Activated CD4-positive, alpha-beta T cell treated with anti-CD3 and anti-CD28 coated beads, Interleukin-2, Interleukin-6, amounts not matched to agents 100 ng/mL and 50 ng/mL, durations not matched to agents 16 hours and 8 hours (primary cell): ENCODE results near the gene IL19.
"Not testable (repeated sequence)": the region's sequence is repeated elsewhere in the genome, so short reads cannot be mapped to it uniquely, and the experiment has no call there.

Source experiments
- DNase-seq: peaks from one replicate; pipeline ENCODE4 v3.0.0-alpha.2; 2020

Gene IL19

DNA sequence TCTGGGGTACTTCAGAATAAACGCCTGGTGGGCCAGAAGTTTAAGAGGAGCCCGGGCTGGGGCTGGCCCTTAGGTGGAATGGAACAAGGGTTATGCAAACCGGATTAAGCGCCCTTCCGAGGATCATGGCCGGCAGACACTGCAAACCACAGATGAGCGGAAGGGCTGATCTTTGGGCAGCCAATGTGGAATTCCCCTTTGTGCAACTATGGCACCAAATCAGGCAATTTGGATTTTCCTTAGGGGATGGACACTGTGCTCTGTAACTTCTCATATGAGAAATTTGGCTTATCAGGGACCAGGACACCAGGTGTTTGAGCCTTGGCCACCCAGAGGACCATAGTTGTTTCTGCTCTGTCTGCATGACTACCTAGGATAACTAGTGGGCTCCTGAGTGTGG, 7.5 kb downstream of the IL19 start:
- DNase-seq, result no peak

GRCh38 chr1:206778911-206779310, 8.3 kb downstream of the IL19 start:
- not testable (repeated sequence) for DNase-seq

DNA sequence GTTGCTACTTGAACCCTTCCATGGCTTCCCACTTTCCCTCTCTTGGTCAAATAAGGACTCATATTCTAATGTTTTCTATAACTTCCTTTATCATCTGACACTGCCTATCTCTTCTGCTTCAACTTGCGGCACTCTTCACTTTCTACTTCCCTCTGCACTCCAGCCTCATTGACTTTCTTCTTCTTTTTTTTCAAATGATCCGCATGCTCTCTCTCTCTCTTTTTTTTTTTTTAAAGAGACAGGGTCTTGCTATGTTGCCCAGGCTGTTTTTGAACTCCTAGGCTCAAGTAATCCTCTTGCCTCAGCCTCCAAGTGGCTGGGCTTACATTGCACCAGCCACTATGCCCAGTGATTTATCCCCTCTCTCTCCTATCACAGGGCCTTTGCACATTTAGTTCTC, 9.1 kb downstream of the IL19 start:
- no peak for DNase-seq

GRCh38 chr1:206782448-206782847, 11.9 kb downstream of the IL19 start:
- DNase-seq, result peak; percentile 68

- no peak for DNase-seq
Measured at GRCh38 chr1:206783506-206783905, 12.9 kb downstream of the IL19 start.

DNA sequence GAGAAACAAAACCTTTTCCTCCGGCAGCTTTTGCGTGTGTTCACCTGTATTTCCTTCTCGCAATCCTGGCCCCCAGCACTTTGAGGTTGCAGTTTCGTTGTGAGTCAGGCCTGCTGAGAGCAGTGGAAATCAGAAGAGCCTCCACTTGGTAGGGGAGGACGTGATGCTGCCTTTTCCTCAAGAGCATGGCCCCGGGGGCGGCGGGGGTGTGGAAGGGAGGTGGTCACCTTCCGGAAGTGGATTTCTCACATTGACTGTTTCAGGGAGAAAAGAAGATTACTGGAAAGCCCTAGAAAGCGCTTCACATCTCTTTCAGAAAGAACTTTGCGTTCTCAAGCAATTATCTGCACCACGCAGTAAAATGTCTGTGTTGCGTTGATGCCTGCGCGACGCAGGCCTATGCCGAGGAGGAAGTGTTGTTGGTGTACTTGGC, 13.9 kb downstream of the IL19 start:
- DNase-seq, result peak; percentile 96

- DNase-seq, result no peak
Measured at GRCh38 chr1:206785182-206785765, 14.7 kb downstream of the IL19 start.

- DNase-seq, result peak; percentile 64
Measured at GRCh38 chr1:206786212-206786886, 15.8 kb downstream of the IL19 start.

DNA sequence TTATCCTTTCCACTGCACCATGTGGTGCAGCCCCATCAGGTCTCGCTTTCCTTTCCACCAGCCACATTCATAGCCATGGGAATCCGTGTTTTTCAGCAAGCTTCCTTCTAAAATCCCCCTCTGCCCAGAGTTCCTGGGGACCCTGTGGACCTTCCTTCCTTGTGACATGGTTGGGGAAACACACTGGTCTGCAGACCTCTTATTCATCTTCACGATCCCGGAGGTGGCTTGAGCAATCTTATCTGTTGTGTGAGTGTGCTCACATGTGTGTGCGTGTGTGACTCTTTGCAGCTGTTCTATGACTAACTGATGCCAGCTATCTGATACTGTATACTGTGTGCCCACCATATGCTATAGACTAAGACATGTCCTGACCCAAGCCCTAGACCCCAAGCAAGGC, 17.3 kb downstream of the IL19 start:
- no peak for DNase-seq

- DNase-seq, result no peak
Measured at GRCh38 chr1:206788487-206789050, 18.0 kb downstream of the IL19 start.

DNA sequence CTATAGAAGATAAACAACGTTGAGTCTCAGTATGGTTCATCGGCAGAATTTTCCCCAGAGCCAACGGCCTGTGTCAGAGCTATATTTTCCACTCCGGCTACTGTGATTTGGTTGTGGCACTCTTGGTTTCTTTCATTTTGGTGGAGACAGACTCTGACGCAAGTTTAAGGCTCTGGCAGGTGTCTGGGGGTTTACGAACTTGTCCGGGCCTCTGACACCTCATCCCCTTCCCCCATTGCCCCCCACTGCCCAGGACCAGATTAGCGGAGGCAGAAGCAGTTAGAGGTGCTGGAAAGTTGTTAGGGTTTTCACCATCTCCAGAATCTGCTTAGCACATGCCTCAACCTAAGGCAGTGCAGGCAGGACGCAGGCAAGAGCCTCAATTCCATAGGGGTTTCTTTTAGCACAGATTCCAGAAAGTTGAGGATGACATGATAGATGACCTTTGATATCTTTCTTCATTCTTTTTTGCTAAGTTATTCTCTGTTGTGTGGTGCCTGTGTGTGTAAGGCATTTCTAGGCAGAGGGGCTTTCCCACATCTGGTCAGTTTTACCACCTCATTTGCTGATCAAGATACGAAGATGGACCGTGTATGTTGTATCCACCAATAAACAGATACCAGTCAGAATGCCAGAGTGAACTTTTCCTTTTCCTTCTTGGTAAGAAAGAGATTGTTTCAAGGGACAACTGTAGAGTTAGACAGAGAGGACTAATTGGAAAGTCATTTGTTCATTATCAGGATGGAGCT, 20.1 kb downstream of the IL19 start:
- no peak for DNase-seq

DNA sequence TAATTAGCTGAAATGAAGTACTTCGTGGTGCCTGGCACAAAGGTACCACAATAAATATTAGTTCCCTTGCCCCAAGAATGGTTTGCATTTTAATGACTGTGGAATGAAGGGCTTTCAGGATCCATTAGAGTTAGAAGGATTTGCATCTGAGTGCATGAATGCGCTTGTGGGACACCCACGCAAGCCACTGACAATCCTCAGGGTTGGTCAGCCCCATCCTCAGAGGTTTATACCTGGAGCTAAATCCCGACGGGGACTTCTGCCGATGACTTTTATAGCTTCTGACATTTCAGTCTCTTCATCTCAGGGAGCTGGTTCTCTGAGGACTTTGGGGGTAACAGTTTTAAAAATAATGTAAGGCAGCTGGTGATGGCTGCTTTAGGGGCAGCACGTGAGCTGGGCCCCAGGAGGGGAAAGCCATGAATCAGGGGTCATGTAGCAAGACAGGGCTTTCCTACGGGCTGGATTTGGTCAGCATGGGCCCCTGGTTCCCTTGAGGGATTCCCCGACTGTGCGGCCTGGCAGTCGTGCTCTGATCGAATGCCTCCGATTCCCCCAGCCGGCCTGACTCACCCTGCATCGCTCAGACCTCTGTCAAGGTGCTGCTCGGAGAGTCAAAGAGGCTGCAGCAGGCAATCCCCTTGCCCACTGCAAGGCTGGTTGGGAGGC, 22.5 kb downstream of the IL19 start:
- DNase-seq, result no peak

- DNase-seq, result no peak
Measured at GRCh38 chr1:206793620-206794019, 23.0 kb downstream of the IL19 start.

DNA sequence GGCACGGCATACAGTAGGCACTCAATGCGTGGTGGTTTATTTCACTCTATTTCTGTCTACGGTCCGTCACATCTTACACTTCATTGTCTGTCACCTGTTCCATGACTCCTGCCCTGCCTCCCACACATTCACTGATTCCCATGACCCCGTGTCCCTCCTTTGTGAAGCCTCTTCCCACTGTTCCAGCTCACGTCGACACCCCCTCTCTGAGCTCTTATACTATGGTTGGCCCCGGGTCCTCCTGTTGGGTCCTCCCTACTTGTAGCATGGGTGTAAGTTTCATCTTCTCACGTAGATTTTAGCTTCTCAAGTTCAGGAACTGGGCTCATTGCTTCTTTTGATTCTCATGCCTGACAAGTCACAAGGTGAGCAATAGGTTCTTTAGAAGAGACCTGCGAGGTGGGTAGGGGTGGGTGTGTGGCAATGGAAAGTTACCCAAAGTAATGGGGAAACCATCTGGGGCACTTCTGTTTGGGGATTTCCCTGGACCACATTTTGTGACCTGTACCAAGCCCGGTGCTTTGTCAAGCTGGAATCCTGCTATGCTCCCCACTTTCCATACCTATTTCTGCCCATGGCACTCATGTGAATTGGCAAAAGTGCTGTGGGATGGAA, 23.8 kb downstream of the IL19 start:
- DNase-seq, result no peak

DNA sequence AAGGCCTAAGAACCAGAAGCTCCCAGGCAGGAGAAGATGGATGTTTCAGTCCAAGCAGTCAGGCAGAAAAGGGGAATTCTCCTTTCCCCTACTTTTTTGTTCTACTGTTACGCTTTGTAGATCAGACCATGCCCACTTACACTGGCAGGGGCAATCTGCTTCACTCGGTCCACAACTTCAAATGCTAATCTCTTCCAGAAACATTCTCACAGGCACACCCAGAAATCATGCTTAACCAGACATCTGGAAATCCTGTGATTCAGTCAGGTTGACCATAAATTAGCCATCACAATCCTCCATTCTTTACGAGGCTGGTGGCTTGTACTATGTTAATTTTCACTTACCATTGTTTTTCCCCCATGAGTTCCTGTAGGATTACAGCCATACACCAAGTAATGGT, 25.5 kb downstream of the IL19 start:
- DNase-seq, result no peak

DNA sequence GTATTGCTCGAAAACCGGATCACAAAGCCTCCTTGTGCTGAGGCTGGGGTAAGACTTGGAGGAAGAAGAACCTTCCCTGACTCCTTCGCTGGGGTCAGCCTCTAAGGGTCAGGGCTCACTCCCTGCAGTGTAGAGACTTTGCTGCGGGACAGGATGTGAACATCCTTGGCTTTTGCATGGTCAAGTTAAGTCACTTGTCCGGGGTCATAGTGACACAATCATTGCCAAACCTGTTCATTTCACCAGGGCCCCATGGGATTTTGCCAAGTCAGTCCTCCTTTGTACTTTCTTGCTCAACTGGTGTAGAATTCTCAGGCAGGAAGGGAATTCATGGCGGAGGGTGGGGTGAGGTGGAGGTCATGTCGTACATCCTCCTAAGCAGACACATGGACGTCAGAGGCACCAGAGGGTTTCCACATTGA, 26.4 kb downstream of the IL19 start:
- DNase-seq, result no peak

DNA sequence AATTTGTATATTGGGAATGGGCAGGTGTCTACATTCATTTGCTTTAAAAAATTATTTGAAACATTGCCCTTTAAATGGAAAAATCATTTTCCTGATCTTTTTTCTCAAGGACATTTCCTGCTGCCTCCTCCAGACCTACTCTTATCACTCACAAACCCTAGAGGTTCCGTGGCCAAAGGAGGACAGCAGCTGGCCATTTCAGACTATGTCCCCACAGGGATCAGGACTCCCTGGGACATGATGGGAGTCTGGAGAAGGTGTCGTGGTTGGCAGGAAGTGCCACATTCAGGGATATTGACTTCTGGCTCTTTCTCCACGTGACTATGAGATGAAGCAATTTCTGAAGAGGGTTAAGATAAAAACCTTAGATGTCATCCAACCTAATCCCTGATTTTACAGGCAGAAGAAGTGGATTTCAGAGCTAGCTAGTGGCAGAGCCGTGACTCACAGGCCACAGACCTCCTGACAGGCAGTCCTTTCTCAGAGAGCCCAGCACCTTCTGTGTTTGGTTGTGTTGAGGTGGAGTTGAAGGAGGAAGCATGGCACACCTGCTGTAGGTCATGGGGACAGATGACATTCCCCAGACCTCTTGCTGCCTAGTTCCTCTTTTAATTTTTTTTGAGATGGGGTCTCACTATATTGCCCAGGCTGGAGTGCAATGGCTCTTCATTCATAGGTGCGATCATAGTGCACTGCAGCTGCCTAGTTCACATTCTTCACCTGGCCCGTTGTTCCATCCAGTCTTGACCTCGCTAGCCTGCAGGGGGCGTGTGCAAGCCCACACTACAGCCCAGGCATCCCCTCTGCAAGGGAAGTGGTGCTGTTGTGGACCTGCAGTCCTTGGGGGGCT, 27.2 kb downstream of the IL19 start:
- DNase-seq, result peak; percentile 40

GRCh38 chr1:206798384-206798996, 27.9 kb downstream of the IL19 start:
- DNase-seq, result peak; percentile 52

DNA sequence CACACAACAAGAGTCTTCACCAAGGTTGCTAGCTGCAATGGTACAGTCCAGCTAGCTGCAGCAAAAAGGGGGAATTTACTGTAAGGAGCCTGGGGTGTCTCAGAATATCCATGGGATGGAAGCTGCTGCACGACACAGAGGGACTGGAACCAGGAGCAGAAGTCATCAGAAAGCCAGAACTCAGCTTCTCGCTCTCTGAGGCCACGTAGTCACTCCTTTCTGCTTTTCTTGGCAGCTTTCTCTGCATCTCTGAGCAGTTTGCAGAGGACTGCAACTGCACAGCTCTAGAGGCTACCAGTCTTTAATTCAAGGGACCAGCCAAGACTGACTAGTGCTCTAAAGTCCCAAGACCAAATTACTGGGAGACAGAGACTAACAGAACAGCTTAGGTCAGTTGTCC, 28.7 kb downstream of the IL19 start:
- DNase-seq, result no peak

DNA sequence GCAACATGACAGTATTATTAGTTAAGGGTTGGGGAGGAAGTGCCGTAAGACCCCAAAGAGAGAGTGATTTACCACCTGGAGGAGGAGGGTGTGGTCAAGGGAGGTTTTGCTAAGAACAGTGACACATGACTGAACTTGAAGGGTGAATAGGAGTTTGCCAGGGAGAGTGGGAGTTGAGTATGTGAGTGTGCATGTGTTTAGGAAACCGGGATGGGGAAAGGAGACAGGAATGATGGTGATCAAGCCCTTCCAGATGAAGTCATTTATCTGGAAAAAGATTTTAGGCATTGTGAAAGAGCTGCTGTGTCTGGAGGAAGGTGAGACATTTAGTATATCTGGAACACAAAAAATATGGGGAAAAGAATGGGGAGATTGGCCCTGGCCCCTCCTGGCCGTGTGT, 29.8 kb downstream of the IL19 start:
- DNase-seq, result no peak

GRCh38 chr1:206800891-206801290, 30.3 kb downstream of the IL19 start:
- no peak for DNase-seq
